ENCODE measurements around the gene CROT. TPM values are rescaled to one million over a fixed set of nuclear protein-coding genes. Genes with fewer than 3 reads are reported as not detected.

CROT gene
- total RNA-seq, 1 experiment from 2014 or later = 3.5 TPM

GRCh38 chr7:87427288-87427687 lies 81.8 kb downstream of the CROT start:
- POLR2A ChIA-PET (ENCODE audit: low non-redundant PET) = no interaction called here
- TF ChIP-seq EZH2 (IDR thresholded peaks at IDR 0.05; ENCODE audit: borderline replicate concordance, low read depth, low read length, poor library complexity, severe bottlenecking) (no peak), CTCF (conservative IDR thresholded peaks at IDR 0.05; ENCODE audit: low read depth, low read length) (no peak)
- no peaks in the 10 kb centered on the region for H3K4me1 ChIP-seq (ENCODE audit: insufficient read depth, low read length, poor library complexity, severe bottlenecking)
- intact Hi-C loops (cut with micrococcal nuclease; ENCODE audit: unreplicated experiment) = no loop called here
- CTCF ChIA-PET = interaction anchor here (0.6 kb wide), 1 partner anchor 641 kb away, joined by 3 read pairs; no protein-coding TSS in a partner anchor
- DNase-seq (ENCODE audit: low spot score) = no peak
- BruUV-seq (replicated peaks) = no TSS peak
- no peaks in the 10 kb centered on the region for H3K36me3 ChIP-seq (ENCODE audit: insufficient read depth, low read length, poor library complexity, severe bottlenecking)
- no peaks in the 10 kb centered on the region for H3K9me3 ChIP-seq (ENCODE audit: low read depth, low read length, poor library complexity, severe bottlenecking)
- H3K4me3 ChIP-seq (ENCODE audit: low read depth, low read length, poor library complexity, severe bottlenecking) = no peak overlapping the region
- no peak overlapping the region for H3K27ac ChIP-seq (ENCODE audit: low read depth, low read length, poor library complexity, severe bottlenecking)
- H3K27me3 ChIP-seq (replicated peaks; ENCODE audit: insufficient read depth, low read depth, low read length, poor library complexity) = peaks cover 4% of the 10 kb centered on the region

- no peak overlapping the region for H3K4me3 ChIP-seq (ENCODE audit: low read depth, low read length, poor library complexity, severe bottlenecking)
- no peak overlapping the region for H3K27ac ChIP-seq (ENCODE audit: low read depth, low read length, poor library complexity, severe bottlenecking)
- ChIA-PET CTCF (no interaction called here), POLR2A (ENCODE audit: low non-redundant PET) (no interaction called here)
- H3K36me3 ChIP-seq (ENCODE audit: insufficient read depth, low read length, poor library complexity, severe bottlenecking) = no peaks in the 10 kb centered on the region
- DNase-seq (ENCODE audit: low spot score) = no peak
- no peaks in the 10 kb centered on the region for H3K4me1 ChIP-seq (ENCODE audit: insufficient read depth, low read length, poor library complexity, severe bottlenecking)
- BruUV-seq (replicated peaks) = no TSS peak
- peaks cover 4% of the 10 kb centered on the region for H3K27me3 ChIP-seq (replicated peaks; ENCODE audit: insufficient read depth, low read depth, low read length, poor library complexity)
- no peaks in the 10 kb centered on the region for H3K9me3 ChIP-seq (ENCODE audit: low read depth, low read length, poor library complexity, severe bottlenecking)
- no peak for TF ChIP-seq EZH2 (IDR thresholded peaks at IDR 0.05; ENCODE audit: borderline replicate concordance, low read depth, low read length, poor library complexity, severe bottlenecking)
- no peak for TF ChIP-seq CTCF (conservative IDR thresholded peaks at IDR 0.05; ENCODE audit: low read depth, low read length)
- intact Hi-C loops (cut with micrococcal nuclease; ENCODE audit: unreplicated experiment) = no loop called here
These were observed 87.1 kb downstream of the CROT start for GRCh38 chr7:87432536-87432935.

GRCh38 chr7:87435546-87435945 lies 90.1 kb downstream of the CROT start:
- no peak overlapping the region for H3K4me3 ChIP-seq (ENCODE audit: low read depth, low read length, poor library complexity, severe bottlenecking)
- POLR2A ChIA-PET (ENCODE audit: low non-redundant PET) = no interaction called here
- no peak overlapping the region for H3K27ac ChIP-seq (ENCODE audit: low read depth, low read length, poor library complexity, severe bottlenecking)
- no TSS peak for BruUV-seq (replicated peaks)
- no peak for DNase-seq (ENCODE audit: low spot score)
- CTCF ChIA-PET = no interaction called here
- no peaks in the 10 kb centered on the region for H3K4me1 ChIP-seq (ENCODE audit: insufficient read depth, low read length, poor library complexity, severe bottlenecking)
- no peak for TF ChIP-seq CTCF (conservative IDR thresholded peaks at IDR 0.05; ENCODE audit: low read depth, low read length)
- intact Hi-C loops (cut with micrococcal nuclease; ENCODE audit: unreplicated experiment) = no loop called here
- no peaks in the 10 kb centered on the region for H3K27me3 ChIP-seq (replicated peaks; ENCODE audit: insufficient read depth, low read depth, low read length, poor library complexity)
- H3K9me3 ChIP-seq (ENCODE audit: low read depth, low read length, poor library complexity, severe bottlenecking) = no peaks in the 10 kb centered on the region
- H3K36me3 ChIP-seq (ENCODE audit: insufficient read depth, low read length, poor library complexity, severe bottlenecking) = no peaks in the 10 kb centered on the region
